SK-N-SH treated with all-trans-retinoic acid at 6 μM for 48 hours (cell line): ENCODE results near the gene TTC28.

ENCODE experiments used
- ATAC-seq: fragments of 200-7000 bp; cut with Tn5 transposase; 3 replicates; pipeline ENCODE4 v1.9.1; 2020; ENCODE audit warnings: mild to moderate bottlenecking, moderate library complexity
- ARNTL ChIP-seq: fragments of 450-650 bp; formaldehyde crosslinking; IDR thresholded peaks from 2 replicates; pipeline ENCODE4 v1.5.0; 2020; ENCODE audit warnings: low read depth, mild to moderate bottlenecking, moderate library complexity, borderline replicate concordance
- BACH2 ChIP-seq: fragments of 250-450 bp; sonication (Bioruptor Pico); IDR thresholded peaks from 2 replicates; pipeline ENCODE4 v1.9.0; 2021; ENCODE audit warnings: mild to moderate bottlenecking, borderline replicate concordance
- GLIS3 ChIP-seq: fragments of 250-450 bp; sonication (Bioruptor Pico); IDR thresholded peaks from 2 replicates; pipeline ENCODE4 v1.5.0; 2020; ENCODE audit warnings: mild to moderate bottlenecking, moderate library complexity
- ISL1 ChIP-seq: fragments of 250-450 bp; sonication (Bioruptor Pico); IDR thresholded peaks from 2 replicates; pipeline ENCODE4 v2.1.2; 2022; ENCODE audit warnings: mild to moderate bottlenecking, moderate library complexity
- PPARA ChIP-seq: fragments of 250-450 bp; sonication (Bioruptor Pico); IDR thresholded peaks from 2 replicates; pipeline ENCODE4 v1.5.0; 2020; ENCODE audit warnings: mild to moderate bottlenecking, borderline replicate concordance
- RARB ChIP-seq: fragments of 250-450 bp; sonication (Bioruptor Pico); IDR thresholded peaks from 2 replicates; pipeline ENCODE4 v1.8.0; 2021; ENCODE audit warnings: mild to moderate bottlenecking, moderate library complexity
- SNAI2 ChIP-seq: fragments of 250-450 bp; sonication (Bioruptor Pico); IDR thresholded peaks from 2 replicates; pipeline ENCODE4 v1.5.0; 2020; ENCODE audit warnings: mild to moderate bottlenecking, moderate library complexity
- TCF4 ChIP-seq: fragments of 250-450 bp; sonication (Bioruptor Pico); IDR thresholded peaks from 2 replicates; pipeline ENCODE4 v1.8.0; 2021; ENCODE audit warnings: mild to moderate bottlenecking, moderate library complexity, borderline replicate concordance
- TOX ChIP-seq: fragments of 250-450 bp; sonication (Bioruptor Pico); IDR thresholded peaks from 2 replicates; pipeline ENCODE4 v1.8.0; 2021; ENCODE audit warnings: mild to moderate bottlenecking, moderate library complexity, borderline replicate concordance
- ZC3H10 ChIP-seq: fragments of 250-450 bp; sonication (Bioruptor Pico); IDR thresholded peaks from 2 replicates; pipeline ENCODE4 v1.5.1; 2021; ENCODE audit warnings: mild to moderate bottlenecking, moderate library complexity
- ZFP3 ChIP-seq: fragments of 250-450 bp; sonication (Bioruptor Pico); IDR thresholded peaks from 2 replicates; pipeline ENCODE4 v1.5.0; 2020; ENCODE audit warnings: mild to moderate bottlenecking, moderate library complexity
- ZNF565 ChIP-seq: fragments of 450-650 bp; formaldehyde crosslinking; conservative IDR thresholded peaks from 2 replicates; pipeline ENCODE4 v1.5.0; 2020; ENCODE audit warnings: low read depth, mild to moderate bottlenecking, moderate library complexity
- ZNF70 ChIP-seq: fragments of 450-650 bp; formaldehyde crosslinking; IDR thresholded peaks from 2 replicates; pipeline ENCODE4 v1.5.0; 2020; ENCODE audit warnings: mild to moderate bottlenecking, moderate library complexity
- TF ChIP-seq, protein P1 (sequence below): fragments of 250-450 bp; sonication (Bioruptor Pico); IDR thresholded peaks from 2 replicates; pipeline ENCODE4 v1.5.0; 2020; ENCODE audit warnings: mild to moderate bottlenecking, moderate library complexity
- TF ChIP-seq, protein P2 (sequence below): fragments of 250-450 bp; sonication (Bioruptor Pico); IDR thresholded peaks from 2 replicates; pipeline ENCODE4 v1.8.0; 2020; ENCODE audit warnings: mild to moderate bottlenecking, moderate library complexity, borderline replicate concordance
- TF ChIP-seq, protein P3 (sequence below): fragments of 250-450 bp; sonication (Bioruptor Pico); IDR thresholded peaks from 2 replicates; pipeline ENCODE4 v1.5.1; 2020; ENCODE audit warnings: low read depth, mild to moderate bottlenecking, moderate library complexity
- TF ChIP-seq, protein P4 (sequence below): fragments of 250-450 bp; sonication (Bioruptor Pico); IDR thresholded peaks from 2 replicates; pipeline ENCODE4 v1.8.0; 2021; ENCODE audit warnings: low read depth, mild to moderate bottlenecking, moderate library complexity, borderline replicate concordance

Gene TTC28

DNA sequence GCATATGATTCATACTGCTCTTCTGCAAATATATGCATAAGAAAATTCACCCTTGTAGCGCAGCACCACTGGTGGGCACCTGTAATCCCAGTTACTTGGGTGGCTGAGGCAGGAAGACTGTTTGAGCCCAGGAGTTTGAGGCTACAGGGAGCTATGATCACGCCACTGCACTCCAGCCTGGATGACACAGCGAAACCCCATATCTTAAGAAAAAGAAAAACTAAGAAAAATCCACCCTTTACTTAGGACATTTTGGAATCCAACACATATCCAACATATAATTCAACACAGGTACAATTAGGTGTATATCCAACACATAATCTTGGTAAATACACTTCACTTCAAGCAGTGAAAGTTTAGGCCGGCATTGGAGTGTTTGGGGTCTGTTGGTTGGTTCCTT is 505.1 kb downstream of the TTC28 start:
- ATAC-seq, result no peak
- TF ChIP-seq ISL1 (CRISPR knock-in tag) (no peak), GLIS3 (no peak), RARB (CRISPR knock-in tag) (no peak), ZNF565 (CRISPR knock-in tag) (no peak), ARNTL (no peak), TOX (CRISPR knock-in tag) (no peak), BACH2 (CRISPR knock-in tag) (no peak), ZFP3 (CRISPR knock-in tag) (no peak), SNAI2 (CRISPR knock-in tag) (no peak), ZNF70 (CRISPR knock-in tag) (no peak)
- TF ChIP-seq, protein P1, sequence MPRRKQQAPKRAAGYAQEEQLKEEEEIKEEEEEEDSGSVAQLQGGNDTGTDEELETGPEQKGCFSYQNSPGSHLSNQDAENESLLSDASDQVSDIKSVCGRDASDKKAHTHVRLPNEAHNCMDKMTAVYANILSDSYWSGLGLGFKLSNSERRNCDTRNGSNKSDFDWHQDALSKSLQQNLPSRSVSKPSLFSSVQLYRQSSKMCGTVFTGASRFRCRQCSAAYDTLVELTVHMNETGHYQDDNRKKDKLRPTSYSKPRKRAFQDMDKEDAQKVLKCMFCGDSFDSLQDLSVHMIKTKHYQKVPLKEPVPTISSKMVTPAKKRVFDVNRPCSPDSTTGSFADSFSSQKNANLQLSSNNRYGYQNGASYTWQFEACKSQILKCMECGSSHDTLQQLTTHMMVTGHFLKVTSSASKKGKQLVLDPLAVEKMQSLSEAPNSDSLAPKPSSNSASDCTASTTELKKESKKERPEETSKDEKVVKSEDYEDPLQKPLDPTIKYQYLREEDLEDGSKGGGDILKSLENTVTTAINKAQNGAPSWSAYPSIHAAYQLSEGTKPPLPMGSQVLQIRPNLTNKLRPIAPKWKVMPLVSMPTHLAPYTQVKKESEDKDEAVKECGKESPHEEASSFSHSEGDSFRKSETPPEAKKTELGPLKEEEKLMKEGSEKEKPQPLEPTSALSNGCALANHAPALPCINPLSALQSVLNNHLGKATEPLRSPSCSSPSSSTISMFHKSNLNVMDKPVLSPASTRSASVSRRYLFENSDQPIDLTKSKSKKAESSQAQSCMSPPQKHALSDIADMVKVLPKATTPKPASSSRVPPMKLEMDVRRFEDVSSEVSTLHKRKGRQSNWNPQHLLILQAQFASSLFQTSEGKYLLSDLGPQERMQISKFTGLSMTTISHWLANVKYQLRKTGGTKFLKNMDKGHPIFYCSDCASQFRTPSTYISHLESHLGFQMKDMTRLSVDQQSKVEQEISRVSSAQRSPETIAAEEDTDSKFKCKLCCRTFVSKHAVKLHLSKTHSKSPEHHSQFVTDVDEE (CRISPR knock-in tag), result no peak
- TF ChIP-seq, protein P2, sequence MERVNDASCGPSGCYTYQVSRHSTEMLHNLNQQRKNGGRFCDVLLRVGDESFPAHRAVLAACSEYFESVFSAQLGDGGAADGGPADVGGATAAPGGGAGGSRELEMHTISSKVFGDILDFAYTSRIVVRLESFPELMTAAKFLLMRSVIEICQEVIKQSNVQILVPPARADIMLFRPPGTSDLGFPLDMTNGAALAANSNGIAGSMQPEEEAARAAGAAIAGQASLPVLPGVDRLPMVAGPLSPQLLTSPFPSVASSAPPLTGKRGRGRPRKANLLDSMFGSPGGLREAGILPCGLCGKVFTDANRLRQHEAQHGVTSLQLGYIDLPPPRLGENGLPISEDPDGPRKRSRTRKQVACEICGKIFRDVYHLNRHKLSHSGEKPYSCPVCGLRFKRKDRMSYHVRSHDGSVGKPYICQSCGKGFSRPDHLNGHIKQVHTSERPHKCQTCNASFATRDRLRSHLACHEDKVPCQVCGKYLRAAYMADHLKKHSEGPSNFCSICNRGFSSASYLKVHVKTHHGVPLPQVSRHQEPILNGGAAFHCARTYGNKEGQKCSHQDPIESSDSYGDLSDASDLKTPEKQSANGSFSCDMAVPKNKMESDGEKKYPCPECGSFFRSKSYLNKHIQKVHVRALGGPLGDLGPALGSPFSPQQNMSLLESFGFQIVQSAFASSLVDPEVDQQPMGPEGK (CRISPR knock-in tag), result no peak
- TF ChIP-seq, protein P3, sequence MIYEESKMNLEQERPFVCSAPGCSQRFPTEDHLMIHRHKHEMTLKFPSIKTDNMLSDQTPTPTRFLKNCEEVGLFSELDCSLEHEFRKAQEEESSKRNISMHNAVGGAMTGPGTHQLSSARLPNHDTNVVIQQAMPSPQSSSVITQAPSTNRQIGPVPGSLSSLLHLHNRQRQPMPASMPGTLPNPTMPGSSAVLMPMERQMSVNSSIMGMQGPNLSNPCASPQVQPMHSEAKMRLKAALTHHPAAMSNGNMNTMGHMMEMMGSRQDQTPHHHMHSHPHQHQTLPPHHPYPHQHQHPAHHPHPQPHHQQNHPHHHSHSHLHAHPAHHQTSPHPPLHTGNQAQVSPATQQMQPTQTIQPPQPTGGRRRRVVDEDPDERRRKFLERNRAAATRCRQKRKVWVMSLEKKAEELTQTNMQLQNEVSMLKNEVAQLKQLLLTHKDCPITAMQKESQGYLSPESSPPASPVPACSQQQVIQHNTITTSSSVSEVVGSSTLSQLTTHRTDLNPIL, result no peak

DNA sequence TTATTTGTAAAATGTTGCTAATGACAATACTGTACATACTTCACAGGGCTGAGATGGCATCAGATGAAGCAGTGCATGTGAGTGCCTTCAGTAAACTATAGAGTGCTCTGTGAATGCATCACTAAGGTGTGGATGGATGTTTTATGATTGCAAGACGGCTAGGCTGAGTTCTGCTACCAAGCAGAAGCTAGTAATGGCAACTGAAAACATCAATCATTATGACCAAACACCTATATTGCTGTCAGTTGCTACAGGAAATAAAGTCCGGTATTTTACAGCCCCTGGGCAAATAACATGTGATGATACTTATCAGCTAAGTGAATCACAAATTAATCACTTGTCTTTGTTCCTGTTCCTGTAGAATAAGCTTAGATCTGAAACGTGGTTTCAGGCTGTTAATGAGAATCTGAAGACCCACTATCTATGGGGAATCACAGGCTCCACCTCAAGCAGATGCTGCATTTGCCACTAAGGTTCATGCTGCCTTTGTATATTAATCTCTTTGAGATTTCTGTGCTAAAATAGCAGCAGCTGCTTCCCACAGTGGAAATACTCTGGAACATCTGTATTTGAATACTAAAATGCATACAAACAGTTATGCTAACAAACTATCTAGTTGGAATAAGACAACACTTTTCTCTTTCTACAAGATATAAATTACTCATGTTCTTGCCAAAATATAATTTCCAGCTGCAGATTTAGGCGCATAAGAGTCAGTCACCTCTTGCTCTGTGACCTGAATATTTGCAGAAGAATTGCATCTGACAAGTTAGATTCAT is 506.6 kb downstream of the TTC28 start:
- peak; percentile 57 for ATAC-seq
- TF ChIP-seq ZFP3 (CRISPR knock-in tag) (no peak), BACH2 (CRISPR knock-in tag) (no peak), SNAI2 (CRISPR knock-in tag) (no peak), TCF4 (CRISPR knock-in tag) (peak; percentile 23; the same call in 1 of the 2 replicates), RARB (CRISPR knock-in tag) (no peak), GLIS3 (no peak), ZC3H10 (CRISPR knock-in tag) (no peak), ARNTL (no peak), PPARA (CRISPR knock-in tag) (no peak)
- TF ChIP-seq, protein P3, result no peak
- TF ChIP-seq, protein P2 (CRISPR knock-in tag), result no peak
- TF ChIP-seq, protein P1 (CRISPR knock-in tag), result peak; percentile 58; the same call in 1 of the 2 replicates
- TF ChIP-seq, protein P4, sequence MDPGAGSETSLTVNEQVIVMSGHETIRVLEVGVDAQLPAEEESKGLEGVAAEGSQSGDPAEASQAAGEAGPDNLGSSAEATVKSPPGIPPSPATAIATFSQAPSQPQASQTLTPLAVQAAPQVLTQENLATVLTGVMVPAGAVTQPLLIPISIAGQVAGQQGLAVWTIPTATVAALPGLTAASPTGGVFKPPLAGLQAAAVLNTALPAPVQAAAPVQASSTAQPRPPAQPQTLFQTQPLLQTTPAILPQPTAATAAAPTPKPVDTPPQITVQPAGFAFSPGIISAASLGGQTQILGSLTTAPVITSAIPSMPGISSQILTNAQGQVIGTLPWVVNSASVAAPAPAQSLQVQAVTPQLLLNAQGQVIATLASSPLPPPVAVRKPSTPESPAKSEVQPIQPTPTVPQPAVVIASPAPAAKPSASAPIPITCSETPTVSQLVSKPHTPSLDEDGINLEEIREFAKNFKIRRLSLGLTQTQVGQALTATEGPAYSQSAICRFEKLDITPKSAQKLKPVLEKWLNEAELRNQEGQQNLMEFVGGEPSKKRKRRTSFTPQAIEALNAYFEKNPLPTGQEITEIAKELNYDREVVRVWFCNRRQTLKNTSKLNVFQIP (CRISPR knock-in tag), result no peak
- TF ChIP-seq, all 23 proteins: peak for 2
